Body of pancreas (tissue), 4 donors: ENCODE data around the gene ANKS1B.

Source experiments
- CTCF ChIP-seq, 7 experiments: fragments of 450-650 bp in 4 of 7; fragments of 200-600 bp in 3 of 7; sonication (generic) in 3 of 7; IDR thresholded peaks; one replicate each; pipeline ENCODE4 v1.5.1; 2016 to 2019; ENCODE audit warnings: antibody characterized with exemption in 7 of 7
- POLR2A ChIP-seq, 3 donors: fragments of 450-650 bp; IDR thresholded peaks; one replicate each; pipeline ENCODE4 v1.6.1; 2016; ENCODE audit warnings: antibody characterized with exemption in 3 of 3, mild to moderate bottlenecking in 2 of 3

DNA sequence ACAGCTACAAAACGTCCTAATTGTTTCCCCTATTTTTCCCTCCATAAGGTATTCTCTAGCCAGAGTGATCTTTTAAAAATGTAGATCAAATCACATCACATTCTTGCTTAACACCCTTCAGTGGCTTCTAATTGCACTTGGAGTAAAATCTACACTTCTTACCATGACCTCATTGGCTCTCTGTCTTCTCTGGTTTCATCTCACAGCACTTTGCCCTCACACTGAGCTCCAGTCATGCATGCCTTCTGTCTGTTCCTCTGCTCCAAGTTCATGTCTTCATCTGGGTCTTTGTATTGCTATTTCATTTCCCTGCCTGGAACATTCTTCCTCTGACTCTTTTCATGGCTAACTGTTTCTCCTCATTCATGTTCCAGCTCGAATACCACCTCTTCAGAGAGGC, 557.6 kb downstream of the ANKS1B start:
- TF ChIP-seq CTCF (IDR thresholded peaks at IDR 0.05) (no peak), POLR2A (IDR thresholded peaks at IDR 0.05) (no peak)
